GM21786 (cell line): ENCODE measurements around the gene TNNI3.
A peak's percentile ranks its signal among the peaks of the same experiment; 100 is the strongest.
"Not testable (repeated sequence)": the region's sequence is repeated elsewhere in the genome, so short reads cannot be mapped to it uniquely, and the experiment has no call there.

Experiments used
- ATAC-seq: cut with Tn5 transposase; IDR thresholded peaks from one replicate; pipeline ENCODE4 v1.9.1; 2021; ENCODE audit not compliant: unreplicated experiment

The TNNI3 gene

GRCh38 chr19:55157064-55157908 is at the start of gene TNNI3:
Gene TNNI3 (minus strand): TSS chr19:55157732. CDS start chr19:55157589, 143 bp downstream.
- no peak for ATAC-seq

- no peak for ATAC-seq
Observed at GRCh38 chr19:55206664-55207500, 49.4 kb upstream of the TNNI3 start.

GRCh38 chr19:55202199-55202598 is 44.7 kb upstream of the TNNI3 start:
- not testable (repeated sequence) for ATAC-seq

GRCh38 chr19:55199620-55200204 is 42.2 kb upstream of the TNNI3 start:
- no peak for ATAC-seq

GRCh38 chr19:55198651-55199050 is 41.1 kb upstream of the TNNI3 start:
- no peak for ATAC-seq

- ATAC-seq = no peak
Observed at GRCh38 chr19:55197528-55197927, 40.0 kb upstream of the TNNI3 start.

- no peak for ATAC-seq
Observed at GRCh38 chr19:55196803-55197202, 39.3 kb upstream of the TNNI3 start.

GRCh38 chr19:55193481-55193880 is 35.9 kb upstream of the TNNI3 start:
- no peak for ATAC-seq

GRCh38 chr19:55189403-55189835 is 31.9 kb upstream of the TNNI3 start:
- ATAC-seq = no peak

GRCh38 chr19:55188625-55189024 is 31.1 kb upstream of the TNNI3 start:
- no peak for ATAC-seq

GRCh38 chr19:55186080-55186479 is 28.5 kb upstream of the TNNI3 start:
- no peak for ATAC-seq

GRCh38 chr19:55181740-55182139 is 24.2 kb upstream of the TNNI3 start:
- ATAC-seq = no peak

GRCh38 chr19:55179606-55180484 is 22.3 kb upstream of the TNNI3 start, which contains the start of gene SYT5:
Gene SYT5 (minus strand): TSS chr19:55180289. CDS start chr19:55179041, 1,248 bp downstream.
- ATAC-seq = no peak

- ATAC-seq = peak; percentile 75
Observed at GRCh38 chr19:55178781-55179599, 21.5 kb upstream of the TNNI3 start.

GRCh38 chr19:55176076-55176475 is 18.5 kb upstream of the TNNI3 start:
- ATAC-seq = no peak

GRCh38 chr19:55175117-55175867 is 17.8 kb upstream of the TNNI3 start:
- no peak for ATAC-seq

- no peak for ATAC-seq
Observed at GRCh38 chr19:55174425-55175116, 17.0 kb upstream of the TNNI3 start.

GRCh38 chr19:55173714-55174409 is 16.3 kb upstream of the TNNI3 start:
- no peak for ATAC-seq
